CD4-positive, alpha-beta T cell (primary cell): ENCODE data around the gene PP2D1. TPM values are rescaled to one million over a fixed set of nuclear protein-coding genes. Genes with fewer than 3 reads are reported as not detected.

ENCODE experiments used
- ATAC-seq: fragments of 200-7000 bp; cut with Tn5 transposase; one replicate; pipeline ENCODE4 v1.10.0; 2022; ENCODE audit warnings: mild to moderate bottlenecking; ENCODE audit not compliant: poor library complexity
- CTCF ChIA-PET: fragments of 350-600 bp; sonication (Branson Sonifier 250); formaldehyde crosslinking; loops from one replicate; lab custom pipeline; 2021; ENCODE audit warnings: antibody characterized with exemption, inconsistent platforms; lab: Charles Lee
- POLR2A ChIA-PET: fragments of 350-600 bp; sonication (Branson Sonifier 250); formaldehyde crosslinking; loops from one replicate; lab custom pipeline; 2021; ENCODE audit warnings: antibody characterized with exemption, inconsistent platforms; lab: Charles Lee
- DNase-seq, 14 experiments: peaks; one replicate each; pipeline ENCODE4 v3.0.0-alpha.2; 2013 to 2020; ENCODE audit warnings: mixed read lengths in 2 of 14
- H3K27ac ChIP-seq, 2 donors: one replicate each; pipeline versions ENCODE4 v1.5.1 to v1.7.0; 2013; ENCODE audit warnings: low read length in 2 of 2, low read depth in 1 of 2, mild to moderate bottlenecking in 1 of 2
- H3K27me3 ChIP-seq, 2 experiments: 1 replicate in 1 of 2; 2 replicates in 1 of 2; pipeline versions ENCODE4 v1.6.1 to v1.7.0; 2013; ENCODE audit warnings: low read length in 2 of 2, control low read depth in 1 of 2, mild to moderate bottlenecking in 1 of 2, moderate library complexity in 1 of 2; ENCODE audit not compliant: insufficient read depth in 2 of 2, control insufficient read depth in 1 of 2
- H3K36me3 ChIP-seq: one replicate; pipeline ENCODE4 v1.6.1; 2013; ENCODE audit warnings: low read length, control low read depth; ENCODE audit not compliant: insufficient read depth
- H3K4me1 ChIP-seq: one replicate; pipeline ENCODE4 v1.6.1; 2013; ENCODE audit warnings: low read length, control low read depth; ENCODE audit not compliant: insufficient read depth
- H3K4me3 ChIP-seq: one replicate; pipeline ENCODE4 v1.5.1; 2013; ENCODE audit warnings: mild to moderate bottlenecking, low read length, moderate library complexity
- H3K9me3 ChIP-seq, 2 experiments: 1 replicate in 1 of 2; 2 replicates in 1 of 2; pipeline versions ENCODE4 v1.6.1 to v1.7.0; 2013; ENCODE audit warnings: low read length in 2 of 2, mild to moderate bottlenecking in 2 of 2, control low read depth in 1 of 2, moderate library complexity in 1 of 2; ENCODE audit not compliant: control insufficient read depth in 1 of 2, insufficient read depth in 1 of 2
- H3K27ac Mint-ChIP-seq: one replicate; pipeline ENCODE4 v1.8.0; 2020; ENCODE audit warnings: mixed read lengths
- H3K27me3 Mint-ChIP-seq: one replicate; pipeline ENCODE4 v1.8.0; 2021; ENCODE audit warnings: mixed read lengths
- H3K36me3 Mint-ChIP-seq: one replicate; pipeline ENCODE4 v1.8.0; 2021; ENCODE audit warnings: low read depth, mixed read lengths
- H3K4me1 Mint-ChIP-seq: one replicate; pipeline ENCODE4 v1.8.0; 2021; ENCODE audit warnings: low read depth, mixed read lengths
- H3K4me3 Mint-ChIP-seq: one replicate; pipeline ENCODE4 v1.8.0; 2020; ENCODE audit warnings: mild to moderate bottlenecking, mixed read lengths
- H3K9me3 Mint-ChIP-seq: one replicate; pipeline ENCODE4 v1.8.0; 2020; ENCODE audit warnings: mixed read lengths
- CTCF ChIP-seq: fragments of 200-600 bp; IDR thresholded peaks from one replicate; pipeline ENCODE4 v1.8.0; 2022; ENCODE audit warnings: antibody characterized with exemption, mild to moderate bottlenecking
- intact Hi-C, 2 experiments: fragments of 100-400 bp; cut with DNase I in 1 of 2; cut with micrococcal nuclease in 1 of 2; formaldehyde crosslinking; loops; one replicate each; pipeline versions ENCODE4 v1.15.1 to v1.9.0; 2023 to 2025; cut with DNase I, micrococcal nuclease
- total RNA-seq, 174 experiments: library from RNA in 2 of 174; stranded (reverse) in 2 of 174; gene quantifications; one replicate each; pipeline ENCODE4 v1.2.3 and lab custom pipeline; 2021 to 2026

The PP2D1 gene
- total RNA-seq, 2 experiments from 2014 or later: not detected

- Histone ChIP-seq H3K4me1 (no peaks in the 10 kb centered on the region), H3K9me3 (peaks cover 0 to 3% of the 10 kb centered on the region in 2 experiments), H3K27me3 (no peaks in the 10 kb centered on the region), H3K36me3 (no peaks in the 10 kb centered on the region), H3K27ac (no peak overlapping the region), H3K4me3 (no peak overlapping the region)
- TF ChIP-seq CTCF: no peak
- ATAC-seq (no peak), DNase-seq (no peak)
- Mint-ChIP-seq H3K9me3 (no peaks in the 10 kb centered on the region), H3K27me3 (no peaks in the 10 kb centered on the region), H3K36me3 (no peaks in the 10 kb centered on the region), H3K4me1 (no peaks in the 10 kb centered on the region), H3K27ac (no peak overlapping the region), H3K4me3 (no peak overlapping the region)
- intact Hi-C loops: no loop called here
- ChIA-PET CTCF (no interaction called here), POLR2A (no interaction called here)
These were observed 3.4 kb downstream of the PP2D1 start for GRCh38 chr3:20008646-20009045.

GRCh38 chr3:20007960-20008359 lies 4.1 kb downstream of the PP2D1 start:
- no peak overlapping the region for H3K27ac Mint-ChIP-seq
- Histone ChIP-seq H3K4me3 (no peak overlapping the region), H3K27ac (no peak overlapping the region), H3K27me3 (no peaks in the 10 kb centered on the region), H3K4me1 (no peaks in the 10 kb centered on the region), H3K9me3 (peaks cover 0 to 3% of the 10 kb centered on the region in 2 experiments), H3K36me3 (no peaks in the 10 kb centered on the region)
- H3K27me3 Mint-ChIP-seq: no peaks in the 10 kb centered on the region
- H3K4me1 Mint-ChIP-seq: no peaks in the 10 kb centered on the region
- DNase-seq (no peak), ATAC-seq (no peak)
- H3K36me3 Mint-ChIP-seq: no peaks in the 10 kb centered on the region
- intact Hi-C loops: no loop called here
- POLR2A ChIA-PET: no interaction called here
- no peak overlapping the region for H3K4me3 Mint-ChIP-seq
- no peaks in the 10 kb centered on the region for H3K9me3 Mint-ChIP-seq
- TF ChIP-seq CTCF: no peak
- CTCF ChIA-PET: no interaction called here

- POLR2A ChIA-PET: no interaction called here
- Histone ChIP-seq H3K9me3 (no peaks in the 10 kb centered on the region), H3K27me3 (no peaks in the 10 kb centered on the region), H3K4me3 (no peak overlapping the region), H3K36me3 (no peaks in the 10 kb centered on the region), H3K27ac (no peak overlapping the region), H3K4me1 (no peaks in the 10 kb centered on the region)
- H3K4me3 Mint-ChIP-seq: no peak overlapping the region
- H3K36me3 Mint-ChIP-seq: no peaks in the 10 kb centered on the region
- intact Hi-C loops: no loop called here
- H3K27me3 Mint-ChIP-seq: no peaks in the 10 kb centered on the region
- H3K27ac Mint-ChIP-seq: no peak overlapping the region
- no peaks in the 10 kb centered on the region for H3K4me1 Mint-ChIP-seq
- TF ChIP-seq CTCF: no peak
- ATAC-seq (no peak), DNase-seq (no peak)
- CTCF ChIA-PET: no interaction called here
- no peaks in the 10 kb centered on the region for H3K9me3 Mint-ChIP-seq
These were observed 10.1 kb downstream of the PP2D1 start for GRCh38 chr3:20001932-20002331.
